Loucy (cell line): ENCODE data around the gene TMEM244.

Experiments used
- CTCF ChIP-seq: fragments of 200-600 bp; sonication (generic); conservative IDR thresholded peaks from 2 replicates; pipeline ENCODE4 v1.5.1; 2014; ENCODE audit warnings: mild to moderate bottlenecking, antibody characterized with exemption, low read length
- EZH2phosphoT487 ChIP-seq: fragments of 200-600 bp; IDR thresholded peaks from 2 replicates; pipeline ENCODE4 v1.6.1; 2018; ENCODE audit warnings: antibody characterized with exemption, mild to moderate bottlenecking, moderate library complexity, borderline replicate concordance

DNA sequence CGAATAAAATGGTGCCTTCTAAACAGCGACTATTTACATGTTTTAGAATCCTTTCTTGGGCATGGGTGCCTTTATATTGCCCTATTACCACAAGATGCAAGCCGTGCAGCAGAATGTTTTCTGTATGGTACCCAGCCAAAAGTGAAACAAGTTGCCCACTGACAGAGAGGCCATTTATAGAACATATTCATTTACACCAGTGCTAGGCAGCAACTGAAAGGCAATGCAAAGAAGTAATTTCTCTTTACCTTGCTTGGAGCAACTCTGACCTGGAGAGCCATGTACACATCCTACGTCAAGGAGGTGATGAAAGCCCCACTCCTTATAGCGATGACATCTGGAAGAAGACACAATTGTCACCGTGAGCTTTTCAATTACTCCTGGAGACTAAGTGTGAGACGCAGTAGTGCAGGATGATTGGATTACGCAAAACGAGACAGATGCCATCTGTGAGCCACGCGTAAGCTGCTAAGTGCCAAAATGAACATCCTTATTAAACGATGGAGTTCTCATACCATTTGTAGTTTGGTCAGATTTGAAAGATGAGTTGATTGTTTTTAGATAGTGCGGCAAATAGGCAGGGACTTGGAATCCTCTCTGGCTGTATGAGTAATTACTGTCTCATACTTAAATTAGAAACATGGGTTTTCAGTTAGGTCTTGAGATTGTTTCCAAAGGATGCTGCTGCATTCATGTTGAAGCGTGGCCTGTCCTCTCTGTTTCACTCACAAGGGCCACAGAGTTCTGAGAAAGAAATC is at the start of gene TMEM244:
- TF ChIP-seq CTCF (no peak), EZH2phosphoT487 (no peak)
